Neural cell (in vitro differentiated cells): ENCODE measurements around the gene BARD1. TPM values are rescaled to one million over a fixed set of nuclear protein-coding genes. Genes with fewer than 3 reads are reported as not detected.
A peak's percentile ranks its signal among the peaks of the same experiment; 100 is the strongest.

ENCODE experiments used
- H2AFZ ChIP-seq: fragments of 200-600, 300-800 bp; sonication (generic), shearing (Covaris generic); 2 replicates; pipeline ENCODE4 v1.6.0; 2014; ENCODE audit warnings: low read depth, mild to moderate bottlenecking, antibody characterized with exemption, low read length, moderate library complexity
- H3F3A ChIP-seq: fragments of 200-600 bp; shearing (Covaris generic); 2 replicates; pipeline ENCODE4 v1.6.1; 2016; ENCODE audit warnings: mild to moderate bottlenecking, moderate library complexity, mixed read lengths, antibody characterized with exemption, low read length; ENCODE audit not compliant: insufficient read depth, poor library complexity, severe bottlenecking
- H3K27ac ChIP-seq: fragments of 200-600, 300-800 bp; sonication (generic), shearing (Covaris generic); 2 replicates; pipeline ENCODE4 v1.5.1; 2014; ENCODE audit warnings: mild to moderate bottlenecking, low read length, moderate library complexity
- H3K27me3 ChIP-seq: fragments of 300-800, 200-600 bp; sonication (generic), shearing (Covaris generic); 2 replicates; pipeline ENCODE4 v1.6.0; 2014; ENCODE audit warnings: mild to moderate bottlenecking, low read depth, low read length, moderate library complexity; ENCODE audit not compliant: insufficient read depth
- H3K36me3 ChIP-seq: fragments of 300-800, 200-600 bp; sonication (generic), shearing (Covaris generic); 2 replicates; pipeline ENCODE4 v1.5.1; 2014; ENCODE audit warnings: mild to moderate bottlenecking, antibody characterized with exemption, low read length, moderate library complexity; ENCODE audit not compliant: insufficient read depth
- H3K4me2 ChIP-seq: fragments of 300-800, 200-600 bp; sonication (generic), shearing (Covaris generic); 2 replicates; pipeline ENCODE4 v1.6.0; 2014; ENCODE audit warnings: mild to moderate bottlenecking, low read length
- H3K4me3 ChIP-seq: fragments of 300-800, 200-600 bp; sonication (generic), shearing (Covaris generic); 2 replicates; pipeline ENCODE4 v1.5.1; 2014; ENCODE audit warnings: mild to moderate bottlenecking, low read length, moderate library complexity
- H3K79me2 ChIP-seq: fragments of 200-600 bp; shearing (Covaris generic); replicated peaks from 2 replicates; pipeline ENCODE4 v1.6.0; 2014; ENCODE audit warnings: mild to moderate bottlenecking, low read length, moderate library complexity; ENCODE audit not compliant: insufficient read depth
- H3K9ac ChIP-seq: fragments of 300-800, 200-600 bp; sonication (generic), shearing (Covaris generic); 2 replicates; pipeline ENCODE4 v1.6.1; 2016; ENCODE audit warnings: mild to moderate bottlenecking, low read length, mixed read lengths
- H3K9me2 ChIP-seq: fragments of 200-600 bp; shearing (Covaris generic); 2 replicates; pipeline ENCODE4 v1.6.1; 2016; ENCODE audit warnings: mild to moderate bottlenecking, low read length, mixed read lengths; ENCODE audit not compliant: insufficient read depth
- H3K9me3 ChIP-seq: fragments of 200-600, 300-800 bp; sonication (generic), shearing (Covaris generic); 2 replicates; pipeline ENCODE4 v1.6.1; 2016; ENCODE audit warnings: mild to moderate bottlenecking, mixed run types, low read length, moderate library complexity, mixed read lengths
- H4K20me1 ChIP-seq: fragments of 200-600 bp; shearing (Covaris generic); 2 replicates; pipeline ENCODE4 v1.6.1; 2016; ENCODE audit warnings: mild to moderate bottlenecking, mixed run types; ENCODE audit not compliant: insufficient read depth
- EP300 ChIP-seq: fragments of 450-650 bp; conservative IDR thresholded peaks from 2 replicates; pipeline ENCODE4 v1.6.1; 2014; ENCODE audit warnings: antibody characterized with exemption, mild to moderate bottlenecking, moderate library complexity; ENCODE audit not compliant: poor library complexity, severe bottlenecking
- EZH2 ChIP-seq: fragments of 200-600, 300-800 bp; shearing (Covaris generic), sonication (generic); IDR thresholded peaks from 2 replicates; pipeline ENCODE4 v1.6.1; 2014; ENCODE audit warnings: antibody characterized with exemption, low read length, borderline replicate concordance, mild to moderate bottlenecking; ENCODE audit not compliant: insufficient read depth, poor library complexity, severe bottlenecking
- MXI1 ChIP-seq: fragments of 450-650 bp; conservative IDR thresholded peaks from 2 replicates; pipeline ENCODE4 v1.6.1; 2014; ENCODE audit warnings: antibody characterized with exemption, mild to moderate bottlenecking; ENCODE audit not compliant: poor library complexity, severe bottlenecking
- POLR2AphosphoS5 ChIP-seq: IDR thresholded peaks from 2 replicates; pipeline ENCODE4 v1.6.1; 2012
- RAD21 ChIP-seq: fragments of 450-650 bp; conservative IDR thresholded peaks from 2 replicates; pipeline ENCODE4 v1.6.1; 2014; ENCODE audit warnings: antibody characterized with exemption, mild to moderate bottlenecking, moderate library complexity
- SMC3 ChIP-seq: fragments of 450-650 bp; conservative IDR thresholded peaks from 2 replicates; pipeline ENCODE4 v1.6.1; 2014; ENCODE audit warnings: antibody characterized with exemption, mild to moderate bottlenecking, moderate library complexity; ENCODE audit not compliant: poor library complexity
- TAF1 ChIP-seq: IDR thresholded peaks from 2 replicates; pipeline ENCODE4 v1.6.1; 2012; ENCODE audit warnings: low read depth
- polyA plus RNA-seq: library from polyadenylated mRNA; depleted of rRNA; stranded (reverse); fragments of >200 nt; gene quantifications from 2 replicates; pipeline ENCODE4 v1.2.3, GENCODE V29; 2014
- TF ChIP-seq, protein P1 (sequence below): fragments of 450-650 bp; IDR thresholded peaks from 2 replicates; pipeline ENCODE4 v1.5.1; 2014; ENCODE audit warnings: antibody characterized with exemption, mild to moderate bottlenecking, moderate library complexity; ENCODE audit not compliant: poor library complexity, severe bottlenecking
- TF ChIP-seq, protein P2 (sequence below): IDR thresholded peaks from 2 replicates; pipeline ENCODE4 v1.6.1; 2012; ENCODE audit warnings: borderline replicate concordance

Gene BARD1
- polyA plus RNA-seq, 1 donor from 2014 or later = 0.57 TPM

DNA sequence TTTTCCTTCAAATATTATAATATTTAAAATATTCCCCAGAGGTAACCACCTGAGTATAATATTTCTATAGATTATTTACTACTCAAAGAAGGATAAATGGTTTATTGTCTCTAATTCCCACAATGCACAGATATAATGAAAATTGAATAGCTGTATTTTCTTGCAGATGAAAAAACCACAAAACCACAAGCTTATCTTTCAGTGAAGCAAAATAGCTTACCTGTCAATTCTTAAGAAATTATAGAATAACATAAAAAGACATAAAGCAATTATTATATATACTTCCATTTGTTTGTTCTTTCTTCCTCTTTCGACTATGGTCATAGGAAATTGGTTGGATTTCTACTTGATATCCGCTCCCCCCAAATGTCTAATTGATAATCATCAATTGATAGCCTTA, 98.8 kb downstream of the BARD1 start:
- Histone ChIP-seq H3K27ac (no peak overlapping the region), H3K27me3 (no peaks in the 10 kb centered on the region), H3F3A (no peaks in the 10 kb centered on the region), H3K9me3 (no peaks in the 10 kb centered on the region), H3K9ac (no peak overlapping the region), H4K20me1 (no peaks in the 10 kb centered on the region), H3K79me2 (no peaks in the 10 kb centered on the region), H3K36me3 (no peaks in the 10 kb centered on the region), H3K4me2 (no peak overlapping the region), H3K9me2 (no peaks in the 10 kb centered on the region), H3K4me3 (no peak overlapping the region), H2AFZ (no peak overlapping the region)
- TF ChIP-seq EZH2 (no peak), EP300 (no peak), MXI1 (no peak), SMC3 (no peak), RAD21 (no peak), TAF1 (no peak), POLR2AphosphoS5 (no peak)
- TF ChIP-seq, protein P1, sequence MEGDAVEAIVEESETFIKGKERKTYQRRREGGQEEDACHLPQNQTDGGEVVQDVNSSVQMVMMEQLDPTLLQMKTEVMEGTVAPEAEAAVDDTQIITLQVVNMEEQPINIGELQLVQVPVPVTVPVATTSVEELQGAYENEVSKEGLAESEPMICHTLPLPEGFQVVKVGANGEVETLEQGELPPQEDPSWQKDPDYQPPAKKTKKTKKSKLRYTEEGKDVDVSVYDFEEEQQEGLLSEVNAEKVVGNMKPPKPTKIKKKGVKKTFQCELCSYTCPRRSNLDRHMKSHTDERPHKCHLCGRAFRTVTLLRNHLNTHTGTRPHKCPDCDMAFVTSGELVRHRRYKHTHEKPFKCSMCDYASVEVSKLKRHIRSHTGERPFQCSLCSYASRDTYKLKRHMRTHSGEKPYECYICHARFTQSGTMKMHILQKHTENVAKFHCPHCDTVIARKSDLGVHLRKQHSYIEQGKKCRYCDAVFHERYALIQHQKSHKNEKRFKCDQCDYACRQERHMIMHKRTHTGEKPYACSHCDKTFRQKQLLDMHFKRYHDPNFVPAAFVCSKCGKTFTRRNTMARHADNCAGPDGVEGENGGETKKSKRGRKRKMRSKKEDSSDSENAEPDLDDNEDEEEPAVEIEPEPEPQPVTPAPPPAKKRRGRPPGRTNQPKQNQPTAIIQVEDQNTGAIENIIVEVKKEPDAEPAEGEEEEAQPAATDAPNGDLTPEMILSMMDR = no peak
- TF ChIP-seq, protein P2, sequence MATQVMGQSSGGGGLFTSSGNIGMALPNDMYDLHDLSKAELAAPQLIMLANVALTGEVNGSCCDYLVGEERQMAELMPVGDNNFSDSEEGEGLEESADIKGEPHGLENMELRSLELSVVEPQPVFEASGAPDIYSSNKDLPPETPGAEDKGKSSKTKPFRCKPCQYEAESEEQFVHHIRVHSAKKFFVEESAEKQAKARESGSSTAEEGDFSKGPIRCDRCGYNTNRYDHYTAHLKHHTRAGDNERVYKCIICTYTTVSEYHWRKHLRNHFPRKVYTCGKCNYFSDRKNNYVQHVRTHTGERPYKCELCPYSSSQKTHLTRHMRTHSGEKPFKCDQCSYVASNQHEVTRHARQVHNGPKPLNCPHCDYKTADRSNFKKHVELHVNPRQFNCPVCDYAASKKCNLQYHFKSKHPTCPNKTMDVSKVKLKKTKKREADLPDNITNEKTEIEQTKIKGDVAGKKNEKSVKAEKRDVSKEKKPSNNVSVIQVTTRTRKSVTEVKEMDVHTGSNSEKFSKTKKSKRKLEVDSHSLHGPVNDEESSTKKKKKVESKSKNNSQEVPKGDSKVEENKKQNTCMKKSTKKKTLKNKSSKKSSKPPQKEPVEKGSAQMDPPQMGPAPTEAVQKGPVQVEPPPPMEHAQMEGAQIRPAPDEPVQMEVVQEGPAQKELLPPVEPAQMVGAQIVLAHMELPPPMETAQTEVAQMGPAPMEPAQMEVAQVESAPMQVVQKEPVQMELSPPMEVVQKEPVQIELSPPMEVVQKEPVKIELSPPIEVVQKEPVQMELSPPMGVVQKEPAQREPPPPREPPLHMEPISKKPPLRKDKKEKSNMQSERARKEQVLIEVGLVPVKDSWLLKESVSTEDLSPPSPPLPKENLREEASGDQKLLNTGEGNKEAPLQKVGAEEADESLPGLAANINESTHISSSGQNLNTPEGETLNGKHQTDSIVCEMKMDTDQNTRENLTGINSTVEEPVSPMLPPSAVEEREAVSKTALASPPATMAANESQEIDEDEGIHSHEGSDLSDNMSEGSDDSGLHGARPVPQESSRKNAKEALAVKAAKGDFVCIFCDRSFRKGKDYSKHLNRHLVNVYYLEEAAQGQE = no peak

DNA sequence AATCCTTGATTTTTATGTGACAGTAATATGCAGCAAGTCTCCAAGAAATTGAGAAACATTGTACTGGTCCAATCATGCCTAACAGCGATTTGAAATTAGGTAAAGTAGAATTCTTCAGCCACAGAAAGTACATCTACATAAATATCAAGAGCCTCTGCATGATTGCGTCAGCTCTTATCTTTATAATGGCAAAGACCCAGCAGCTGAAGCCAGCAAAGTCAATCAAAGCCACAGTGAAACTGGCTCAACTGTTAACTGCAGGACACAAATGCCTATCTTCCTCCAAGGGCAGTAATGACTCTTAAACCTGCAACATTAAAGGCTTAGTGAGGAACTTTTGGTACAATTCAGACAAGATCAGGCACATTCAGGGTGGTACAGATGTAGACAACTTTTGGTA, 102.5 kb downstream of the BARD1 start:
- Histone ChIP-seq H3K9me3 (no peaks in the 10 kb centered on the region), H3K79me2 (no peaks in the 10 kb centered on the region), H4K20me1 (no peaks in the 10 kb centered on the region), H3F3A (no peaks in the 10 kb centered on the region), H3K4me3 (peak overlapping the region; percentile 26), H2AFZ (no peak overlapping the region), H3K27ac (no peak overlapping the region), H3K27me3 (no peaks in the 10 kb centered on the region), H3K4me2 (peak overlapping the region; percentile 10), H3K36me3 (no peaks in the 10 kb centered on the region), H3K9me2 (no peaks in the 10 kb centered on the region), H3K9ac (no peak overlapping the region)
- TF ChIP-seq, protein P2 = no peak
- TF ChIP-seq SMC3 (no peak), MXI1 (no peak), RAD21 (no peak), EZH2 (no peak), TAF1 (no peak), POLR2AphosphoS5 (no peak), EP300 (no peak)
- TF ChIP-seq, protein P1 = no peak
